WTC11 (cell line): ENCODE measurements around the gene KISS1R. TPM values are rescaled to one million over a fixed set of nuclear protein-coding genes. Genes with fewer than 3 reads are reported as not detected.

Experiments
- ATAC-seq: fragments of 200-7000 bp; cut with Tn5 transposase; 2 replicates; pipeline ENCODE4 v1.10.0; 2021; ENCODE audit warnings: mild to moderate bottlenecking, moderate library complexity
- CTCF ChIA-PET: fragments of 300-600 bp; sonication (Branson Sonifier 250); formaldehyde crosslinking; loops from one replicate; lab custom pipeline; 2021; ENCODE audit warnings: antibody characterized with exemption; lab: Charles Lee
- POLR2A ChIA-PET: fragments of 350-600 bp; sonication (Branson Sonifier 250); formaldehyde crosslinking; loops from one replicate; lab custom pipeline; 2021; ENCODE audit warnings: antibody characterized with exemption; lab: Charles Lee
- DNase-seq: peaks from one replicate; pipeline ENCODE4 v3.0.0; 2021; ENCODE audit warnings: low spot score
- H3K27ac Mint-ChIP-seq: 2 replicates; pipeline ENCODE4 v1.8.0; 2021; ENCODE audit warnings: mixed read lengths
- H3K27me3 Mint-ChIP-seq: 2 replicates; pipeline ENCODE4 v1.8.0; 2021; ENCODE audit warnings: low read depth, mild to moderate bottlenecking, moderate library complexity, mixed read lengths
- H3K36me3 Mint-ChIP-seq: 2 replicates; pipeline ENCODE4 v1.8.0; 2021; ENCODE audit warnings: mixed read lengths
- H3K4me1 Mint-ChIP-seq: 2 replicates; pipeline ENCODE4 v1.8.0; 2022; ENCODE audit warnings: mixed read lengths
- H3K4me3 Mint-ChIP-seq: 2 replicates; pipeline ENCODE4 v1.8.0; 2021; ENCODE audit warnings: mild to moderate bottlenecking, moderate library complexity, mixed read lengths
- H3K9me3 Mint-ChIP-seq: 2 replicates; pipeline ENCODE4 v1.8.0; 2021; ENCODE audit warnings: mixed read lengths
- ATF1 ChIP-seq: sonication (generic); formaldehyde crosslinking; IDR thresholded peaks from 2 replicates; pipeline ENCODE4 v1.8.1; 2023; ENCODE audit warnings: mild to moderate bottlenecking, moderate library complexity, missing genetic modification reagents
- CTCF ChIP-seq: fragments of 200-600 bp; IDR thresholded peaks from 2 replicates; pipeline ENCODE4 v1.8.0; 2022; ENCODE audit warnings: antibody characterized with exemption
- FOXK1 ChIP-seq: sonication (generic); formaldehyde crosslinking; IDR thresholded peaks from 2 replicates; pipeline ENCODE4 v1.8.0; 2022; ENCODE audit warnings: mild to moderate bottlenecking, moderate library complexity, missing genetic modification reagents
- GTF2I ChIP-seq: fragments of 250-450 bp; sonication (Bioruptor Pico); conservative IDR thresholded peaks from 2 replicates; pipeline ENCODE4 v1.4.0; 2021; ENCODE audit warnings: mild to moderate bottlenecking
- IRF2 ChIP-seq: sonication (generic); formaldehyde crosslinking; IDR thresholded peaks from 2 replicates; pipeline ENCODE4 v1.8.0; 2022; ENCODE audit warnings: low read depth, missing genetic modification reagents, borderline replicate concordance
- MAX ChIP-seq: sonication (generic); formaldehyde crosslinking; IDR thresholded peaks from 2 replicates; pipeline ENCODE4 v1.8.0; 2022; ENCODE audit warnings: mild to moderate bottlenecking, missing genetic modification reagents
- PRRX2 ChIP-seq: fragments of 250-450 bp; sonication (Bioruptor Pico); IDR thresholded peaks from 2 replicates; pipeline ENCODE4 v1.8.0; 2021; ENCODE audit warnings: mild to moderate bottlenecking
- RELA ChIP-seq: sonication (generic); formaldehyde crosslinking; IDR thresholded peaks from 2 replicates; pipeline ENCODE4 v1.8.1; 2022; ENCODE audit warnings: missing genetic modification reagents, mild to moderate bottlenecking, borderline replicate concordance
- SMAD4 ChIP-seq: sonication (generic); formaldehyde crosslinking; IDR thresholded peaks from 2 replicates; pipeline ENCODE4 v1.8.0; 2022; ENCODE audit warnings: mild to moderate bottlenecking, missing genetic modification reagents
- ZNF219 ChIP-seq: sonication (generic); formaldehyde crosslinking; IDR thresholded peaks from 2 replicates; pipeline ENCODE4 v1.8.0; 2023; ENCODE audit warnings: missing genetic modification reagents, mild to moderate bottlenecking, borderline replicate concordance
- ZNF232 ChIP-seq: sonication (generic); formaldehyde crosslinking; IDR thresholded peaks from 2 replicates; pipeline ENCODE4 v1.8.0; 2022; ENCODE audit warnings: mild to moderate bottlenecking, missing genetic modification reagents
- ZNF423 ChIP-seq: fragments of 250-450 bp; sonication (Bioruptor Pico); IDR thresholded peaks from 2 replicates; pipeline ENCODE4 v2.1.2; 2022; ENCODE audit warnings: mild to moderate bottlenecking, moderate library complexity
- total RNA-seq: library from RNA; stranded (reverse); gene quantifications from 3 replicates; pipeline ENCODE4 v1.2.3, GENCODE V29; 2021
- TF ChIP-seq, protein P1 (sequence below): sonication (generic); formaldehyde crosslinking; IDR thresholded peaks from 2 replicates; pipeline ENCODE4 v1.8.1; 2023; ENCODE audit warnings: mild to moderate bottlenecking, moderate library complexity, missing genetic modification reagents
- TF ChIP-seq, protein P2 (sequence below): sonication (generic); formaldehyde crosslinking; IDR thresholded peaks from 2 replicates; pipeline ENCODE4 v1.8.0; 2023; ENCODE audit warnings: missing genetic modification reagents, mild to moderate bottlenecking, borderline replicate concordance
- TF ChIP-seq, protein P3 (sequence below): sonication (generic); formaldehyde crosslinking; IDR thresholded peaks from 2 replicates; pipeline ENCODE4 v1.8.0; 2022; ENCODE audit warnings: mild to moderate bottlenecking, missing genetic modification reagents
- TF ChIP-seq, protein P4 (sequence below): sonication (generic); formaldehyde crosslinking; conservative IDR thresholded peaks from 2 replicates; pipeline ENCODE4 v1.8.1; 2023; ENCODE audit warnings: mild to moderate bottlenecking, low read depth, missing genetic modification reagents, moderate library complexity

The KISS1R gene
- total RNA-seq, 1 experiment from 2014 or later = 2.9 TPM

GRCh38 chr19:920051-920864, 3.1 kb downstream of the KISS1R start (continued):
- TF ChIP-seq, protein P1, sequence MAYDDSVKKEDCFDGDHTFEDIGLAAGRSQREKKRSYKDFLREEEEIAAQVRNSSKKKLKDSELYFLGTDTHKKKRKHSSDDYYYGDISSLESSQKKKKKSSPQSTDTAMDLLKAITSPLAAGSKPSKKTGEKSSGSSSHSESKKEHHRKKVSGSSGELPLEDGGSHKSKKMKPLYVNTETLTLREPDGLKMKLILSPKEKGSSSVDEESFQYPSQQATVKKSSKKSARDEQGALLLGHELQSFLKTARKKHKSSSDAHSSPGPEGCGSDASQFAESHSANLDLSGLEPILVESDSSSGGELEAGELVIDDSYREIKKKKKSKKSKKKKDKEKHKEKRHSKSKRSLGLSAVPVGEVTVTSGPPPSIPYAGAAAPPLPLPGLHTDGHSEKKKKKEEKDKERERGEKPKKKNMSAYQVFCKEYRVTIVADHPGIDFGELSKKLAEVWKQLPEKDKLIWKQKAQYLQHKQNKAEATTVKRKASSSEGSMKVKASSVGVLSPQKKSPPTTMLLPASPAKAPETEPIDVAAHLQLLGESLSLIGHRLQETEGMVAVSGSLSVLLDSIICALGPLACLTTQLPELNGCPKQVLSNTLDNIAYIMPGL (CRISPR knock-in tag) = no peak
- TF ChIP-seq, protein P2, sequence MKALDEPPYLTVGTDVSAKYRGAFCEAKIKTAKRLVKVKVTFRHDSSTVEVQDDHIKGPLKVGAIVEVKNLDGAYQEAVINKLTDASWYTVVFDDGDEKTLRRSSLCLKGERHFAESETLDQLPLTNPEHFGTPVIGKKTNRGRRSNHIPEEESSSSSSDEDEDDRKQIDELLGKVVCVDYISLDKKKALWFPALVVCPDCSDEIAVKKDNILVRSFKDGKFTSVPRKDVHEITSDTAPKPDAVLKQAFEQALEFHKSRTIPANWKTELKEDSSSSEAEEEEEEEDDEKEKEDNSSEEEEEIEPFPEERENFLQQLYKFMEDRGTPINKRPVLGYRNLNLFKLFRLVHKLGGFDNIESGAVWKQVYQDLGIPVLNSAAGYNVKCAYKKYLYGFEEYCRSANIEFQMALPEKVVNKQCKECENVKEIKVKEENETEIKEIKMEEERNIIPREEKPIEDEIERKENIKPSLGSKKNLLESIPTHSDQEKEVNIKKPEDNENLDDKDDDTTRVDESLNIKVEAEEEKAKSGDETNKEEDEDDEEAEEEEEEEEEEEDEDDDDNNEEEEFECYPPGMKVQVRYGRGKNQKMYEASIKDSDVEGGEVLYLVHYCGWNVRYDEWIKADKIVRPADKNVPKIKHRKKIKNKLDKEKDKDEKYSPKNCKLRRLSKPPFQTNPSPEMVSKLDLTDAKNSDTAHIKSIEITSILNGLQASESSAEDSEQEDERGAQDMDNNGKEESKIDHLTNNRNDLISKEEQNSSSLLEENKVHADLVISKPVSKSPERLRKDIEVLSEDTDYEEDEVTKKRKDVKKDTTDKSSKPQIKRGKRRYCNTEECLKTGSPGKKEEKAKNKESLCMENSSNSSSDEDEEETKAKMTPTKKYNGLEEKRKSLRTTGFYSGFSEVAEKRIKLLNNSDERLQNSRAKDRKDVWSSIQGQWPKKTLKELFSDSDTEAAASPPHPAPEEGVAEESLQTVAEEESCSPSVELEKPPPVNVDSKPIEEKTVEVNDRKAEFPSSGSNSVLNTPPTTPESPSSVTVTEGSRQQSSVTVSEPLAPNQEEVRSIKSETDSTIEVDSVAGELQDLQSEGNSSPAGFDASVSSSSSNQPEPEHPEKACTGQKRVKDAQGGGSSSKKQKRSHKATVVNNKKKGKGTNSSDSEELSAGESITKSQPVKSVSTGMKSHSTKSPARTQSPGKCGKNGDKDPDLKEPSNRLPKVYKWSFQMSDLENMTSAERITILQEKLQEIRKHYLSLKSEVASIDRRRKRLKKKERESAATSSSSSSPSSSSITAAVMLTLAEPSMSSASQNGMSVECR = 0 out of 2 replicates have a peak, but pooled peaks have one; percentile 32
- TF ChIP-seq ATF1 (CRISPR knock-in tag) = no peak
- no peak for TF ChIP-seq CTCF
- TF ChIP-seq ZNF219 (CRISPR knock-in tag) = 0 out of 2 replicates have a peak, but pooled peaks have one; percentile 3
- TF ChIP-seq RELA = 0 out of 2 replicates have a peak, but pooled peaks have one; percentile 9
- no peak; the same call in 1 of the 2 replicates for TF ChIP-seq MAX (CRISPR knock-in tag)
- TF ChIP-seq IRF2 (CRISPR knock-in tag) = 0 out of 2 replicates have a peak, but pooled peaks have one; percentile 14

DNA sequence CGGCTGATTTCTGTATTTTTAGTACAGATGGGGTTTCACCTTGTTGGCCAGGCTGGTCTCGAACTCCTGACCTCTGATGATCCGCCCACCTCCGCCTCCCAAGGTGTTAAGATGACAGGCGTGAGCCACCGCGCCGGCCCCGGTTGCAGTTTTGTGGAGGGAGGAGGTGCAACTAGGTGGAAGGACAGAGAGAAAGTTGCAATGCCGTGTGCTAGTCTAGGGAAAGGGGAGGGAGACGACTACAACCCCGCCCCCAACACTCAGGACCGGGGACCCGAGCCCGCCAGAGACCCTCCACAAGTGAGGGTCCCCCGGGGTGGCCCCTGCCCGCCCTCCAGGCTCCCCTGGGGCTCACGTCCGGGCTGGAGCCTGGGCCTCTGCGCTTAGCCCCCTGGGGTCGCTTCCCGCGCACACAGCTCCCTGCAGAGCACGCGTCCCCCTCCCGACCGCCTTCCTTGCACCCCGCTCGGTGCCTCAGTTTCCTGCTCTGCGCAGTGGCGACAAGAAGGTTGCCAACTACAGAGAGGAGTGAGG, 7.5 kb downstream of the KISS1R start:
- ATAC-seq (no peak), DNase-seq (peak; percentile 59)
- no peak for TF ChIP-seq GTF2I (CRISPR knock-in tag)
- TF ChIP-seq ZNF423 (CRISPR knock-in tag) = peak; percentile 59; the same call in 1 of the 2 replicates
- TF ChIP-seq ZNF232 (CRISPR knock-in tag) = no peak
- H3K27ac Mint-ChIP-seq = no peak overlapping the region
- no peaks in the 10 kb centered on the region for H3K9me3 Mint-ChIP-seq
- peaks cover 27% of the 10 kb centered on the region for H3K27me3 Mint-ChIP-seq
- H3K4me1 Mint-ChIP-seq = peaks cover 18% of the 10 kb centered on the region
- peak overlapping the region; percentile 75 for H3K4me3 Mint-ChIP-seq
- POLR2A ChIA-PET = interaction anchor here (1.4 kb wide), 1 partner anchor 60 kb away, joined by 4 read pairs; the partner anchor contains the start of gene WDR18
- H3K36me3 Mint-ChIP-seq = no peaks in the 10 kb centered on the region
- CTCF ChIA-PET = interaction anchor here (0.8 to 2.2 kb wide), 3 partner anchors 8 to 97 kb away, joined by 3 to 9 read pairs (median 3); no protein-coding TSS in a partner anchor

- no peak overlapping the region for H3K27ac Mint-ChIP-seq
- DNase-seq = no peak
- no peak for TF ChIP-seq SMAD4 (CRISPR knock-in tag)
- no peak for TF ChIP-seq PRRX2
- TF ChIP-seq, protein P3, sequence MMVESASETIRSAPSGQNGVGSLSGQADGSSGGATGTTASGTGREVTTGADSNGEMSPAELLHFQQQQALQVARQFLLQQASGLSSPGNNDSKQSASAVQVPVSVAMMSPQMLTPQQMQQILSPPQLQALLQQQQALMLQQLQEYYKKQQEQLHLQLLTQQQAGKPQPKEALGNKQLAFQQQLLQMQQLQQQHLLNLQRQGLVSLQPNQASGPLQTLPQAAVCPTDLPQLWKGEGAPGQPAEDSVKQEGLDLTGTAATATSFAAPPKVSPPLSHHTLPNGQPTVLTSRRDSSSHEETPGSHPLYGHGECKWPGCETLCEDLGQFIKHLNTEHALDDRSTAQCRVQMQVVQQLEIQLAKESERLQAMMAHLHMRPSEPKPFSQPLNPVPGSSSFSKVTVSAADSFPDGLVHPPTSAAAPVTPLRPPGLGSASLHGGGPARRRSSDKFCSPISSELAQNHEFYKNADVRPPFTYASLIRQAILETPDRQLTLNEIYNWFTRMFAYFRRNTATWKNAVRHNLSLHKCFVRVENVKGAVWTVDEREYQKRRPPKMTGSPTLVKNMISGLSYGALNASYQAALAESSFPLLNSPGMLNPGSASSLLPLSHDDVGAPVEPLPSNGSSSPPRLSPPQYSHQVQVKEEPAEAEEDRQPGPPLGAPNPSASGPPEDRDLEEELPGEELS (CRISPR knock-in tag) = peak; percentile 62; the same call in 1 of the 2 replicates
- 0 out of 2 replicates have a peak, but pooled peaks have one; percentile 29 for TF ChIP-seq FOXK1 (CRISPR knock-in tag)
- no peak for TF ChIP-seq IRF2 (CRISPR knock-in tag)
- TF ChIP-seq, protein P4, sequence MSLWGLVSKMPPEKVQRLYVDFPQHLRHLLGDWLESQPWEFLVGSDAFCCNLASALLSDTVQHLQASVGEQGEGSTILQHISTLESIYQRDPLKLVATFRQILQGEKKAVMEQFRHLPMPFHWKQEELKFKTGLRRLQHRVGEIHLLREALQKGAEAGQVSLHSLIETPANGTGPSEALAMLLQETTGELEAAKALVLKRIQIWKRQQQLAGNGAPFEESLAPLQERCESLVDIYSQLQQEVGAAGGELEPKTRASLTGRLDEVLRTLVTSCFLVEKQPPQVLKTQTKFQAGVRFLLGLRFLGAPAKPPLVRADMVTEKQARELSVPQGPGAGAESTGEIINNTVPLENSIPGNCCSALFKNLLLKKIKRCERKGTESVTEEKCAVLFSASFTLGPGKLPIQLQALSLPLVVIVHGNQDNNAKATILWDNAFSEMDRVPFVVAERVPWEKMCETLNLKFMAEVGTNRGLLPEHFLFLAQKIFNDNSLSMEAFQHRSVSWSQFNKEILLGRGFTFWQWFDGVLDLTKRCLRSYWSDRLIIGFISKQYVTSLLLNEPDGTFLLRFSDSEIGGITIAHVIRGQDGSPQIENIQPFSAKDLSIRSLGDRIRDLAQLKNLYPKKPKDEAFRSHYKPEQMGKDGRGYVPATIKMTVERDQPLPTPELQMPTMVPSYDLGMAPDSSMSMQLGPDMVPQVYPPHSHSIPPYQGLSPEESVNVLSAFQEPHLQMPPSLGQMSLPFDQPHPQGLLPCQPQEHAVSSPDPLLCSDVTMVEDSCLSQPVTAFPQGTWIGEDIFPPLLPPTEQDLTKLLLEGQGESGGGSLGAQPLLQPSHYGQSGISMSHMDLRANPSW (CRISPR knock-in tag) = no peak
Measured at GRCh38 chr19:925087-925525, 8.0 kb downstream of the KISS1R start.

More at GRCh38 chr19:925087-925525, 8.0 kb downstream of the KISS1R start:
- peak overlapping the region; percentile 75 for H3K4me3 Mint-ChIP-seq
- peak; percentile 62 for ATAC-seq
- no peaks in the 10 kb centered on the region for H3K9me3 Mint-ChIP-seq
- ChIA-PET CTCF (interaction anchor here (0.8 to 2.2 kb wide), 3 partner anchors 9 to 97 kb away, joined by 3 to 9 read pairs (median 3); no protein-coding TSS in a partner anchor), POLR2A (interaction anchor here (1.4 kb wide), 1 partner anchor 59 kb away, joined by 4 read pairs; the partner anchor contains the start of gene WDR18)
- peaks cover 4% of the 10 kb centered on the region for H3K36me3 Mint-ChIP-seq
- peaks cover 24% of the 10 kb centered on the region for H3K27me3 Mint-ChIP-seq
- H3K4me1 Mint-ChIP-seq = peaks cover 18% of the 10 kb centered on the region
